A549 (cell line): ENCODE data around the gene EVC. TPM values are rescaled to one million over a fixed set of nuclear protein-coding genes. Genes with fewer than 3 reads are reported as not detected.

Experiments
- ATAC-seq, 2 experiments: fragments of 200-7000 bp in 1 of 2; fragments of >200 bp in 1 of 2; cut with Nextera tagmentation in 1 of 2; cut with Tn5 transposase in 1 of 2; 3 replicates each; pipeline versions ENCODE4 v1.8.0 to v1.9.1; 2018 to 2020; ENCODE audit warnings: mild to moderate bottlenecking in 1 of 2, moderate library complexity in 1 of 2
- CTCF ChIA-PET: fragments of 300-600 bp; sonication (Branson Sonifier 250); formaldehyde crosslinking; extraction: SDS; loops from one replicate; lab custom pipeline; 2021; ENCODE audit warnings: antibody characterized with exemption, inconsistent platforms; lab: Yijun Ruan, JAX
- POLR2A ChIA-PET: fragments of 350-600 bp; formaldehyde crosslinking; extraction: SDS; loops from one replicate; lab custom pipeline; 2021; ENCODE audit warnings: antibody characterized with exemption, inconsistent platforms; lab: Yijun Ruan, JAX
- DNase-seq, 2 experiments: peaks; one replicate each; pipeline versions ENCODE4 v3.0.0 to v3.0.0-alpha.2; 2011 to 2016; ENCODE audit warnings: low read depth in 1 of 2, low spot score in 1 of 2
- FAIRE-seq: peaks from 2 replicates; lab custom pipeline; 2011; peaks lifted over from hg19 to GRCh38; lab: Jason Lieb, UNC
- H3K27ac ChIP-seq, 2 experiments: fragments of >200 bp; sonication (Bioruptor Twin); formaldehyde crosslinking; 3 replicates each; pipeline ENCODE4 v1.5.1; 2016 to 2017
- H3K4me1 ChIP-seq: fragments of >200 bp; sonication (Bioruptor Twin); formaldehyde crosslinking; 3 replicates; pipeline ENCODE4 v1.6.1; 2016
- H3K4me2 ChIP-seq: fragments of >200 bp; sonication (Bioruptor Twin); formaldehyde crosslinking; 3 replicates; pipeline ENCODE4 v1.6.1; 2016
- H3K4me3 ChIP-seq: fragments of >200 bp; sonication (Bioruptor Twin); formaldehyde crosslinking; 3 replicates; pipeline ENCODE4 v1.5.1; 2016
- H3K9me3 ChIP-seq: fragments of >200 bp; sonication (Bioruptor Twin); formaldehyde crosslinking; 3 replicates; pipeline ENCODE4 v1.6.1; 2016
- BHLHE40 ChIP-seq: IDR thresholded peaks from 2 replicates; pipeline ENCODE4 v1.6.1; 2012; ENCODE audit warnings: low read depth, low read length, inconsistent platforms
- CBX8 ChIP-seq: fragments of 200-600 bp; sonication (generic); IDR thresholded peaks from 2 replicates; pipeline ENCODE4 v1.6.1; 2016
- CEBPB ChIP-seq, 2 experiments: fragments of >200 bp in 1 of 2; sonication (Bioruptor Twin) in 1 of 2; formaldehyde crosslinking in 1 of 2; IDR thresholded peaks; 2 replicates each; pipeline ENCODE4 v1.6.1; 2012 to 2016
- EHMT2 ChIP-seq: fragments of 200-600 bp; sonication (generic); IDR thresholded peaks from 2 replicates; pipeline ENCODE4 v1.6.1; 2016; ENCODE audit warnings: antibody characterized with exemption, low read depth, mild to moderate bottlenecking, moderate library complexity
- EP300 ChIP-seq, 2 experiments: fragments of >200 bp; sonication (Bioruptor Twin); formaldehyde crosslinking; IDR thresholded peaks; 2 replicates in 1 of 2; 3 replicates in 1 of 2; pipeline ENCODE4 v1.6.1; 2016 to 2017
- ESRRA ChIP-seq: fragments of 150-350 bp; IDR thresholded peaks from 2 replicates; pipeline ENCODE4 v1.6.1; 2014; ENCODE audit warnings: mild to moderate bottlenecking, low read length, borderline replicate concordance
- FOSL2 ChIP-seq, 2 experiments: fragments of 450-650 bp in 1 of 2; fragments of >200 bp in 1 of 2; sonication (Bioruptor Twin) in 1 of 2; formaldehyde crosslinking; IDR thresholded peaks; 2 replicates each; pipeline versions ENCODE4 v1.5.0 to v1.6.1; 2016 to 2020; ENCODE audit warnings: mild to moderate bottlenecking in 1 of 2, moderate library complexity in 1 of 2
- FOXS1 ChIP-seq: fragments of 250-450 bp; sonication (Bioruptor Pico); IDR thresholded peaks from 2 replicates; pipeline ENCODE4 v1.5.0; 2020; ENCODE audit warnings: mild to moderate bottlenecking, moderate library complexity
- GATA3 ChIP-seq: IDR thresholded peaks from 2 replicates; pipeline ENCODE4 v1.6.1; 2012; ENCODE audit warnings: borderline replicate concordance
- HDAC2 ChIP-seq: fragments of 200-600 bp; sonication (generic); IDR thresholded peaks from 2 replicates; pipeline ENCODE4 v1.6.1; 2016
- HEYL ChIP-seq: fragments of 250-450 bp; sonication (Bioruptor Pico); IDR thresholded peaks from 2 replicates; pipeline ENCODE4 v1.8.0; 2021; ENCODE audit warnings: mild to moderate bottlenecking, moderate library complexity
- HOXB5 ChIP-seq: fragments of 250-450 bp; sonication (Bioruptor Pico); IDR thresholded peaks from 2 replicates; pipeline ENCODE4 v1.5.0; 2020; ENCODE audit warnings: mild to moderate bottlenecking, moderate library complexity
- JUN ChIP-seq, 2 experiments: fragments of >200 bp; sonication (Bioruptor Twin); formaldehyde crosslinking; IDR thresholded peaks; 2 replicates in 1 of 2; 3 replicates in 1 of 2; pipeline ENCODE4 v1.6.1; 2016 to 2017
- JUNB ChIP-seq: fragments of >200 bp; sonication (Bioruptor Twin); formaldehyde crosslinking; IDR thresholded peaks from 2 replicates; pipeline ENCODE4 v1.6.1; 2016
- NPAS2 ChIP-seq: fragments of 250-450 bp; sonication (Bioruptor Pico); IDR thresholded peaks from 2 replicates; pipeline ENCODE4 v1.8.0; 2022; ENCODE audit warnings: mild to moderate bottlenecking, moderate library complexity, borderline replicate concordance
- POLR2AphosphoS2 ChIP-seq: conservative IDR thresholded peaks from 2 replicates; pipeline ENCODE4 v1.6.1; 2012; ENCODE audit warnings: low read length, improper control_type of control experiment, inconsistent platforms
- RAD21 ChIP-seq, 2 experiments: fragments of >200 bp in 1 of 2; sonication (Bioruptor Twin) in 1 of 2; formaldehyde crosslinking in 1 of 2; IDR thresholded peaks in 1 of 2; conservative IDR thresholded peaks in 1 of 2; 2 replicates in 1 of 2; 3 replicates in 1 of 2; pipeline ENCODE4 v1.6.1; 2012 to 2018; ENCODE audit warnings: inconsistent platforms in 1 of 2
- RCOR1 ChIP-seq: fragments of 150-350 bp; IDR thresholded peaks from 2 replicates; pipeline ENCODE4 v1.6.1; 2014; ENCODE audit warnings: antibody characterized with exemption, low read length, low read depth
- RFX5 ChIP-seq: fragments of 450-650 bp; IDR thresholded peaks from 2 replicates; pipeline ENCODE4 v1.7.1; 2014; ENCODE audit warnings: antibody characterized with exemption, mild to moderate bottlenecking, moderate library complexity
- SMC3 ChIP-seq: fragments of >200 bp; sonication (Bioruptor Twin); formaldehyde crosslinking; IDR thresholded peaks from 3 replicates; pipeline ENCODE4 v1.6.1; 2018; ENCODE audit warnings: inconsistent platforms
- TP53 ChIP-seq: fragments of 250-450 bp; sonication (Bioruptor Pico); IDR thresholded peaks from 2 replicates; pipeline ENCODE4 v1.5.0; 2021; ENCODE audit warnings: mild to moderate bottlenecking, moderate library complexity
- ZFP36 ChIP-seq: fragments of 450-650 bp; IDR thresholded peaks from 2 replicates; pipeline ENCODE4 v1.6.1; 2014; ENCODE audit warnings: borderline replicate concordance; ENCODE audit not compliant: partially characterized antibody
- ZNF302 ChIP-seq: fragments of 250-450 bp; sonication (Bioruptor Pico); IDR thresholded peaks from 2 replicates; pipeline ENCODE4 v1.9.0; 2021; ENCODE audit warnings: inconsistent platforms, mild to moderate bottlenecking, moderate library complexity
- ZSCAN20 ChIP-seq: fragments of 250-450 bp; sonication (Bioruptor Pico); IDR thresholded peaks from 2 replicates; pipeline ENCODE4 v1.8.0; 2022; ENCODE audit warnings: mild to moderate bottlenecking, moderate library complexity
- WGBS: methylation state at CpG from one replicate; pipeline ENCODE4 v1.1.6; 2017; ENCODE audit errors: missing lambda C conversion rate; 5-methylcytosine and 5-hydroxymethylcytosine counted together
- polyA plus RNA-seq, 4 experiments: library from polyadenylated mRNA; depleted of rRNA in 3 of 4; stranded (reverse); fragments of >200 nt; fragmentation: RNase III in 1 of 4; extraction: RNeasy Plus Mini Kit Qiagen cat#74134 plus additional on column Dnase treatment in 1 of 4; gene quantifications; 2 replicates in 3 of 4; 3 replicates in 1 of 4; pipeline ENCODE4 v1.2.3, GENCODE V29; 2011 to 2017
- TF ChIP-seq, protein P1 (sequence below): fragments of >200 bp; sonication (Bioruptor Twin); formaldehyde crosslinking; IDR thresholded peaks from 3 replicates; pipeline ENCODE4 v1.5.1; 2016
- TF ChIP-seq, protein P2 (sequence below): fragments of >200 bp; sonication (Bioruptor Twin); formaldehyde crosslinking; IDR thresholded peaks from 2 replicates; pipeline ENCODE4 v1.6.1; 2016
- TF ChIP-seq, protein P3 (sequence below): IDR thresholded peaks from 2 replicates; pipeline ENCODE4 v1.6.1; 2012
- TF ChIP-seq, protein P4 (sequence below): IDR thresholded peaks from 2 replicates; pipeline ENCODE4 v1.6.1; 2012; ENCODE audit warnings: low read depth, borderline replicate concordance
- TF ChIP-seq, protein P5 (sequence below): fragments of 150-350 bp; IDR thresholded peaks from 2 replicates; pipeline ENCODE4 v1.6.1; 2014; ENCODE audit warnings: low read depth, mild to moderate bottlenecking, low read length
- TF ChIP-seq, protein P6 (sequence below): IDR thresholded peaks from 2 replicates; pipeline ENCODE4 v1.6.1; 2012

EVC gene
- polyA plus RNA-seq, 2 of the 4 experiments (the other 2 are of a cell fraction), result 3.0 to 5.5 TPM

DNA sequence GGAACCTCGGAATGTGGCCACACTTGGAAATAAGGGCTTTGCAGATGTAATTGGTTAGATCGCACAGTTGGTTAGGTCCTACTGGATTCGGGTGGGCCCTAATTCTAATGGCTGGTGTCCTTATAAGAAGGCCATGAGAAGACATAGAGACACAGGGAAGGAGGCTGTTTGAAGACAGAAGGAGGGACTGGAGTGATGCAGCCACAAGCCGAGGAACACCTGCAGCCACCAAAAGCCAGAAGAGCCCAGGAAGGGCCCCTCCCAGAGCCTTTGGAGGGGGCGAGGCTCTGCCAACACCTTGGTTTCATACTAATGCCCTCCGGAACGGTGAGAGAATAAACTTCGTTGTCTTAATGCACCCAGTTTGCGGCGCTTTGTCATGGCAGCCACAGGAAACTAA lies 47.0 kb downstream of the EVC start:
- Histone ChIP-seq H3K4me2 (peak overlapping the region; percentile 58), H3K4me1 (peaks cover 35% of the 10 kb centered on the region), H3K27ac (peak overlapping the region; percentile 12 to 78; a peak in 5 of 6 replicates), H3K9me3 (no peaks in the 10 kb centered on the region), H3K4me3 (no peak overlapping the region)
- ChIA-PET POLR2A (no interaction called here), CTCF (no interaction called here)
- DNase-seq (no peak), ATAC-seq (no peak), FAIRE-seq (no peak)
- TF ChIP-seq HOXB5 (CRISPR knock-in tag), result no peak
- no peak for TF ChIP-seq SMC3
- TF ChIP-seq, protein P1, sequence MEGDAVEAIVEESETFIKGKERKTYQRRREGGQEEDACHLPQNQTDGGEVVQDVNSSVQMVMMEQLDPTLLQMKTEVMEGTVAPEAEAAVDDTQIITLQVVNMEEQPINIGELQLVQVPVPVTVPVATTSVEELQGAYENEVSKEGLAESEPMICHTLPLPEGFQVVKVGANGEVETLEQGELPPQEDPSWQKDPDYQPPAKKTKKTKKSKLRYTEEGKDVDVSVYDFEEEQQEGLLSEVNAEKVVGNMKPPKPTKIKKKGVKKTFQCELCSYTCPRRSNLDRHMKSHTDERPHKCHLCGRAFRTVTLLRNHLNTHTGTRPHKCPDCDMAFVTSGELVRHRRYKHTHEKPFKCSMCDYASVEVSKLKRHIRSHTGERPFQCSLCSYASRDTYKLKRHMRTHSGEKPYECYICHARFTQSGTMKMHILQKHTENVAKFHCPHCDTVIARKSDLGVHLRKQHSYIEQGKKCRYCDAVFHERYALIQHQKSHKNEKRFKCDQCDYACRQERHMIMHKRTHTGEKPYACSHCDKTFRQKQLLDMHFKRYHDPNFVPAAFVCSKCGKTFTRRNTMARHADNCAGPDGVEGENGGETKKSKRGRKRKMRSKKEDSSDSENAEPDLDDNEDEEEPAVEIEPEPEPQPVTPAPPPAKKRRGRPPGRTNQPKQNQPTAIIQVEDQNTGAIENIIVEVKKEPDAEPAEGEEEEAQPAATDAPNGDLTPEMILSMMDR, result no peak
- TF ChIP-seq, protein P2, sequence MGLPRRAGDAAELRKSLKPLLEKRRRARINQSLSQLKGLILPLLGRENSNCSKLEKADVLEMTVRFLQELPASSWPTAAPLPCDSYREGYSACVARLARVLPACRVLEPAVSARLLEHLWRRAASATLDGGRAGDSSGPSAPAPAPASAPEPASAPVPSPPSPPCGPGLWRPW, result no peak
- TF ChIP-seq NPAS2 (CRISPR knock-in tag), result no peak
- TF ChIP-seq HEYL (CRISPR knock-in tag), result no peak
- no peak for TF ChIP-seq ZFP36
- no peak for TF ChIP-seq ZSCAN20 (CRISPR knock-in tag)
- TF ChIP-seq EHMT2, result no peak
- WGBS, result 91% methylated on average over 10 of the region's 10 CpGs

DNA sequence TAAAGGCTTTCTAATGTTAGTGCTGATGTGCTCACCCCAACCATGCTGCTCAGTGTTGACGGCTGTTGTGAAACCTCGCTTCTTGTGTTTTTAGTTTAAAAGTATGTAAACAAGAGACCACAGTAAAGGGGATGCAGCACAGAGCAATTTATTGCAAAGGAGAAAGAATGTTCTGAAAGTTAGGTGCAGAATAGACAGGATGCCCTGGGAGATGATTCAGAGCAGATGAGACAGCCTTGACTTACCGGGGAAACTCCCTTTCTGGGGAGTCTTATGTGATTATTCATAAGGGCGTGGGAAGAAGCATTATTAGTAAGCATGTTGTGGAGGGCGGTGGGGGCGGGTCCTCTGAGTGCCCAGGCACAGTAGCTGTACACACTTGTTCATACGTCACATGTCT lies 47.7 kb downstream of the EVC start:
- CTCF ChIA-PET, result interaction anchor here (1.0 to 1.8 kb wide), 2 partner anchors 8 to 11 kb away, joined by 3 to 5 read pairs; no protein-coding TSS in a partner anchor

DNA sequence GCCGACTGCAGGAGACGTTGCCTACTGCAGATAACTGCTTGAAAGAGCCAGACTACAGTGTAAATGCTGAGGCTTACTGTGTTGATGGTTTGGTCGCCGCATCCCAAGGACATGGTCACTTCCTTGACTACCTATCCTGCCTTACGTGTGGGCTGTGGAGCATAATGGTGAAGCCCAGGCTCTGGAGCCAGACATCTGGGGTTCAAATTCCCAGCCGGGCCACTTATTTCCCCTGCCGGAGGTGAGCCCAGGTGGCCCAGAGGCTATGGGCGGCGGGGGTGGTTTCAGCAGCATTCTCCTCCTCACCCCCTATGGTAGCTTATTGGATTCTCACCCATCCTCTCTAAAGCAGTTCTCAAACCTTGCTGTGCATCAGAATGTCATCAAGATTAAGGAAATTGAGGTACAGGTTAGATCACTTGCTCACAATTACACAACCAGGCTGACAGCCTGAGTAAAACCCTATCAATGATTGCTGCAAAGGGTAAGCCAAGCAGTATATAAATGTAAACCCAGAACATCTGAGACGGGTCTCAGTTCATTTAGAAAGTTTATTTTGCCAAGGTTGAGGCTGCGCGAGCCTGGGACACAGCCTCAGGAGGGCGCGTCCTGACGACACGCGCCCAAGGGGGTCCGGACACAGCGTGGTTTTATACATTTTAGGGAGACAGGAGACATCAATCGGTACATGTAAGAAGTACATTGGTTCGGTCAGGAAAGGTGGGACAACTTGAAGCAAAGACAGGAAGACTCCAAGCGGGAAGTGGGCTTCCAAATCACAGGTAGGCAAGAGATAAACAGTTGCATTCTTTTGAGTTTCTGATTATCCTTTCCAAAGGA lies 48.5 kb downstream of the EVC start:
- ATAC-seq (peak; percentile 39 to 54; a peak in 3 of 6 replicates), DNase-seq (no peak), FAIRE-seq (no peak)
- ChIA-PET CTCF (interaction anchor here (1.0 to 1.8 kb wide), 2 partner anchors 9 to 10 kb away, joined by 3 to 5 read pairs; no protein-coding TSS in a partner anchor), POLR2A (no interaction called here)
- Histone ChIP-seq H3K27ac (peak overlapping the region in 1 of 2 experiments; percentile 65; a peak in 3 of 6 replicates), H3K4me2 (0 out of 3 replicates have a peak overlapping the region, but pooled peaks have one; percentile 15), H3K4me1 (peaks cover 23% of the 10 kb centered on the region), H3K9me3 (no peaks in the 10 kb centered on the region), H3K4me3 (no peak overlapping the region)
- 89% methylated on average over 18 of the region's 22 CpGs for WGBS
- no peak for TF ChIP-seq RCOR1
- no peak for TF ChIP-seq FOSL2 (IDR thresholded peaks at IDR 0.05)
- no peak for TF ChIP-seq FOSL2 (CRISPR knock-in tag; IDR thresholded peaks at IDR 0.05)
- no peak for TF ChIP-seq RFX5
- no peak for TF ChIP-seq CBX8
- no peak for TF ChIP-seq ZNF302 (CRISPR knock-in tag)
- TF ChIP-seq JUNB, result no peak
- no peak for TF ChIP-seq JUN (IDR thresholded peaks at IDR 0.05)
- TF ChIP-seq, protein P3, sequence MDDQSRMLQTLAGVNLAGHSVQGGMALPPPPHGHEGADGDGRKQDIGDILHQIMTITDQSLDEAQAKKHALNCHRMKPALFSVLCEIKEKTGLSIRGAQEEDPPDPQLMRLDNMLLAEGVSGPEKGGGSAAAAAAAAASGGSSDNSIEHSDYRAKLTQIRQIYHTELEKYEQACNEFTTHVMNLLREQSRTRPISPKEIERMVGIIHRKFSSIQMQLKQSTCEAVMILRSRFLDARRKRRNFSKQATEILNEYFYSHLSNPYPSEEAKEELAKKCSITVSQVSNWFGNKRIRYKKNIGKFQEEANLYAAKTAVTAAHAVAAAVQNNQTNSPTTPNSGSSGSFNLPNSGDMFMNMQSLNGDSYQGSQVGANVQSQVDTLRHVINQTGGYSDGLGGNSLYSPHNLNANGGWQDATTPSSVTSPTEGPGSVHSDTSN, result no peak
- TF ChIP-seq NPAS2 (CRISPR knock-in tag), result no peak
- no peak for TF ChIP-seq ZFP36
- no peak for TF ChIP-seq HOXB5 (CRISPR knock-in tag)
- no peak for TF ChIP-seq TP53 (CRISPR knock-in tag)
- no peak for TF ChIP-seq ESRRA
- TF ChIP-seq, protein P2, result no peak
- TF ChIP-seq, protein P4, sequence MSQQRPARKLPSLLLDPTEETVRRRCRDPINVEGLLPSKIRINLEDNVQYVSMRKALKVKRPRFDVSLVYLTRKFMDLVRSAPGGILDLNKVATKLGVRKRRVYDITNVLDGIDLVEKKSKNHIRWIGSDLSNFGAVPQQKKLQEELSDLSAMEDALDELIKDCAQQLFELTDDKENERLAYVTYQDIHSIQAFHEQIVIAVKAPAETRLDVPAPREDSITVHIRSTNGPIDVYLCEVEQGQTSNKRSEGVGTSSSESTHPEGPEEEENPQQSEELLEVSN, result no peak
- TF ChIP-seq, protein P5, sequence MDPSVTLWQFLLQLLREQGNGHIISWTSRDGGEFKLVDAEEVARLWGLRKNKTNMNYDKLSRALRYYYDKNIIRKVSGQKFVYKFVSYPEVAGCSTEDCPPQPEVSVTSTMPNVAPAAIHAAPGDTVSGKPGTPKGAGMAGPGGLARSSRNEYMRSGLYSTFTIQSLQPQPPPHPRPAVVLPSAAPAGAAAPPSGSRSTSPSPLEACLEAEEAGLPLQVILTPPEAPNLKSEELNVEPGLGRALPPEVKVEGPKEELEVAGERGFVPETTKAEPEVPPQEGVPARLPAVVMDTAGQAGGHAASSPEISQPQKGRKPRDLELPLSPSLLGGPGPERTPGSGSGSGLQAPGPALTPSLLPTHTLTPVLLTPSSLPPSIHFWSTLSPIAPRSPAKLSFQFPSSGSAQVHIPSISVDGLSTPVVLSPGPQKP, result no peak

More for the DNA sequence above, 47.7 kb downstream of the EVC start:
- H3K27ac ChIP-seq, result peak overlapping the region; percentile 12 to 78; a peak in 4 of 6 replicates
- ATAC-seq (peak; percentile 91 to 94), FAIRE-seq (no peak), DNase-seq (peak; percentile 69 to 85)
- no peaks in the 10 kb centered on the region for H3K9me3 ChIP-seq
- H3K4me2 ChIP-seq, result peak overlapping the region; percentile 58
- H3K4me3 ChIP-seq, result no peak overlapping the region
- WGBS, result 8% methylated on average over 7 of the region's 7 CpGs
- POLR2A ChIA-PET, result no interaction called here
- TF ChIP-seq FOSL2 (IDR thresholded peaks at IDR 0.05), result peak; percentile 67
- peak; percentile 83 for TF ChIP-seq FOSL2 (CRISPR knock-in tag; IDR thresholded peaks at IDR 0.05)
- peak; percentile 51; the same call in 1 of the 2 replicates for TF ChIP-seq JUNB
- no peak for TF ChIP-seq POLR2AphosphoS2
- no peak for TF ChIP-seq BHLHE40
- TF ChIP-seq CEBPB (IDR thresholded peaks at IDR 0.05), result peak in 1 of 2 experiments; percentile 82; a peak in 2 of 4 replicates
- peak; percentile 33; the same call in 1 of the 2 replicates for TF ChIP-seq GATA3
- peak; percentile 36; the same call in 1 of the 2 replicates for TF ChIP-seq FOXS1 (CRISPR knock-in tag)
- TF ChIP-seq HEYL (CRISPR knock-in tag), result no peak
- no peak for TF ChIP-seq HDAC2
- peak in 1 of 2 experiments; percentile 49; a peak in 1 of 5 replicates for TF ChIP-seq EP300 (IDR thresholded peaks at IDR 0.05)
- TF ChIP-seq RAD21 (conservative IDR thresholded peaks at IDR 0.05 in 1 of 2, IDR thresholded peaks at IDR 0.05 in 1 of 2), result no peak
- TF ChIP-seq RCOR1, result no peak
- TF ChIP-seq, protein P6, sequence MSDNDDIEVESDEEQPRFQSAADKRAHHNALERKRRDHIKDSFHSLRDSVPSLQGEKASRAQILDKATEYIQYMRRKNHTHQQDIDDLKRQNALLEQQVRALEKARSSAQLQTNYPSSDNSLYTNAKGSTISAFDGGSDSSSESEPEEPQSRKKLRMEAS, result peak; percentile 40
- TF ChIP-seq, all 56 proteins: peak for 7
- peaks cover 27% of the 10 kb centered on the region for H3K4me1 ChIP-seq
